ENCODE data around the gene BCL2L1.

GRCh38 chr20:31690124-31690666 is 32.5 kb downstream of the BCL2L1 start:
- TF ChIP-seq CTCF (IDR thresholded peaks at IDR 0.05), result no peak
- no peak for TF ChIP-seq POLR2A (IDR thresholded peaks at IDR 0.05)

All from ovary (tissue), 3 donors.